CD4-positive, alpha-beta memory T cell (primary cell): ENCODE data around the gene SBDS. TPM values are rescaled to one million over a fixed set of nuclear protein-coding genes. Genes with fewer than 3 reads are reported as not detected.
"Not testable (repeated sequence)": the region's sequence is repeated elsewhere in the genome, so short reads cannot be mapped to it uniquely, and the experiment has no call there.

Experiments used
- CTCF ChIA-PET: fragments of 350-600 bp; sonication (Branson Sonifier 250); formaldehyde crosslinking; loops from one replicate; lab custom pipeline; 2021; ENCODE audit warnings: inconsistent platforms; ENCODE audit not compliant: partially characterized antibody; lab: Charles Lee
- POLR2A ChIA-PET: fragments of 350-600 bp; sonication (Branson Sonifier 250); formaldehyde crosslinking; loops from one replicate; lab custom pipeline; 2021; ENCODE audit not compliant: partially characterized antibody; lab: Charles Lee
- DNase-seq, 5 donors: peaks; one replicate each; pipeline versions ENCODE4 v3.0.0 to v3.0.0-alpha.2; 2020 to 2022; ENCODE audit warnings: mixed read lengths in 1 of 5
- H3K27ac ChIP-seq: one replicate; pipeline ENCODE4 v1.7.0; 2013; ENCODE audit warnings: low read depth, low read length
- H3K27me3 ChIP-seq: 2 replicates; pipeline ENCODE4 v1.7.0; 2013; ENCODE audit warnings: mild to moderate bottlenecking, low read length, moderate library complexity; ENCODE audit not compliant: insufficient read depth
- H3K36me3 ChIP-seq: 2 replicates; pipeline ENCODE4 v1.7.0; 2013; ENCODE audit warnings: mild to moderate bottlenecking, low read length, moderate library complexity; ENCODE audit not compliant: insufficient read depth
- H3K4me1 ChIP-seq: 2 replicates; pipeline ENCODE4 v1.7.0; 2013; ENCODE audit warnings: mild to moderate bottlenecking, low read length, moderate library complexity; ENCODE audit not compliant: insufficient read depth
- H3K4me3 ChIP-seq, 2 donors: one replicate each; pipeline ENCODE4 v1.7.0; 2013; ENCODE audit warnings: low read length in 2 of 2, mild to moderate bottlenecking in 1 of 2
- H3K9me3 ChIP-seq, 2 donors: one replicate each; pipeline ENCODE4 v1.7.0; 2013; ENCODE audit warnings: low read length in 2 of 2, control low read depth in 1 of 2; ENCODE audit not compliant: control insufficient read depth in 1 of 2
- H3K27ac Mint-ChIP-seq, 7 donors: one replicate each; pipeline ENCODE4 v1.8.0; 2020 to 2021; ENCODE audit warnings: mixed read lengths in 7 of 7, mild to moderate bottlenecking in 6 of 7, inconsistent platforms in 3 of 7, moderate library complexity in 3 of 7
- H3K27me3 Mint-ChIP-seq, 2 donors: one replicate each; pipeline ENCODE4 v1.8.0; 2020 to 2021; ENCODE audit warnings: mixed read lengths in 2 of 2
- H3K36me3 Mint-ChIP-seq, 2 donors: one replicate each; pipeline ENCODE4 v1.8.0; 2020 to 2021; ENCODE audit warnings: mixed read lengths in 2 of 2, inconsistent platforms in 1 of 2, mild to moderate bottlenecking in 1 of 2
- H3K4me1 Mint-ChIP-seq, 4 donors: one replicate each; pipeline ENCODE4 v1.8.0; 2020 to 2021; ENCODE audit warnings: mixed read lengths in 4 of 4, mild to moderate bottlenecking in 1 of 4
- H3K4me3 Mint-ChIP-seq, 8 donors: one replicate each; pipeline ENCODE4 v1.8.0; 2020 to 2021; ENCODE audit warnings: mixed read lengths in 8 of 8, mild to moderate bottlenecking in 7 of 8, moderate library complexity in 6 of 8, inconsistent platforms in 3 of 8
- H3K9me3 Mint-ChIP-seq, 8 donors: one replicate each; pipeline ENCODE4 v1.8.0; 2020 to 2021; ENCODE audit warnings: mixed read lengths in 8 of 8, mild to moderate bottlenecking in 5 of 8, inconsistent platforms in 3 of 8, moderate library complexity in 1 of 8
- intact Hi-C: fragments of 100-400 bp; cut with micrococcal nuclease; formaldehyde crosslinking; loops from one replicate; pipeline ENCODE4 v1.15.1; 2023
- polyA plus RNA-seq, 2 donors: library from polyadenylated mRNA; unstranded; fragments of 300-500 nt; fragmentation: Illumina TruSeq; gene quantifications; one replicate each; pipeline ENCODE4 v1.2.3, GENCODE V29; 2021
- total RNA-seq, 2 experiments: library from RNA; stranded (reverse); gene quantifications; one replicate each; pipeline ENCODE4 v1.2.3, GENCODE V29; 2021

SBDS gene
- total and polyA plus RNA-seq, 4 experiments from 2014 or later, result 69.7 to 127 (median 78.1) TPM

DNA sequence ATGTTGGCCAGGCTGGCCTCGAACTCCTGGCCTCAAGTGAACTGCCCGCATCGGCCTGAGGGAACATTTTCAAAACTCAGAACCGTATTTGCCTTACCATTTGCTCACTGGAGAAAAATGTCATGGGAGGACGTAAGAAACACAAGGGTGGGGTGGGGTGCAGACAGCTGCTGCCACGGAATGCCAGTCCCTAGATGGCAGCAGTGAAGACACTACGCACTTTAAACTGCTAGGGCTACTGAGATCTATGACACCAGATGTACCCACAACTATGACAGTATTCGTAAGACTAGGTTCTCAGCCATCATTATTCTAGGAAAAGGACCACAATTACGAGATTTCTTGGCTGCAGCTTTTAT lies 716 bp downstream of the SBDS start:
- peaks cover 19% of the 10 kb centered on the region for H3K36me3 ChIP-seq
- peak overlapping the region; percentile 61 to 84 for H3K4me3 ChIP-seq
- not testable (repeated sequence) for H3K9me3 Mint-ChIP-seq, H3K27me3 Mint-ChIP-seq, H3K9me3 ChIP-seq, H3K27me3 ChIP-seq
- peak overlapping the region; percentile 99 for H3K27ac ChIP-seq
- H3K4me3 Mint-ChIP-seq, result peak overlapping the region; percentile 96 to 100 (median 100)
- H3K27ac Mint-ChIP-seq, result peak overlapping the region; percentile 97 to 100 (median 100)
- CTCF ChIA-PET, result interaction anchor here (0.8 kb wide), 1 partner anchor 71 kb away, joined by 3 read pairs; no protein-coding TSS in a partner anchor
- H3K4me1 Mint-ChIP-seq, result peaks cover 16 to 46% (median 29%) of the 10 kb centered on the region in 4 donors
- peaks cover 13 to 48% of the 10 kb centered on the region in 2 donors for H3K36me3 Mint-ChIP-seq
- H3K4me1 ChIP-seq, result peaks cover 24% of the 10 kb centered on the region
- intact Hi-C loops, result loop anchor here (1.0 to 5.0 kb wide), 2 partner anchors 149 to 787 kb away; partner anchors contain the start of gene TPST1
- POLR2A ChIA-PET, result interaction anchor here (0.9 to 3.4 kb wide), 7 partner anchors 73 to 501 kb away, joined by 3 to 33 read pairs (median 10); partner anchors contain the start of gene TMEM248
- DNase-seq, result peak in 4 of 5 donors; percentile 72 to 82 (median 80)

DNA sequence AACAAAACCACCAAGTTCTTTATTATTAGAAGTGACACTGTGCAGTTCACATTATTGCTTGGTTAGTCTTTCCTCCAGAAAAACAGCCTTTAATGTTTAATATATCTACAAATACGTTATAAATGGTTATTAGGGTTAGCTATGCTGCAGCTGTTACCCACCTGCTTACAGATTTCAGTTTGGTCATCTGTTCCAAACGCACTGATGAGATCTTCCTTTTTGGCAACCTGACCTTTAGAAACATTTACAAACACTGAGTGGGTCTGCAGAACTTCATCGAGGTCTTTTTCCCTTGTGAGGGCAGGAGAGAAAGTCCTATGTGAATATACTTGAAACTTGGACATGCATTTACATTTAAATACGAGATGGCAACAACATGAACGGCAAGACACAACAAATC lies 1.3 kb downstream of the SBDS start:
- POLR2A ChIA-PET, result interaction anchor here (0.9 to 1.9 kb wide), 2 partner anchors 149 to 254 kb away, joined by 3 to 26 read pairs; no protein-coding TSS in a partner anchor
- DNase-seq, H3K9me3 Mint-ChIP-seq, H3K27me3 ChIP-seq, CTCF ChIA-PET, H3K27me3 Mint-ChIP-seq, H3K9me3 ChIP-seq: not testable (repeated sequence)
- intact Hi-C loops, result loop anchor here (1.0 kb wide), 1 partner anchor 149 kb away; no protein-coding TSS in a partner anchor
- Mint-ChIP-seq H3K36me3 (peaks cover 13 to 45% of the 10 kb centered on the region in 2 donors), H3K27ac (peak overlapping the region in 6 of 7 donors; percentile 97 to 100 (median 100)), H3K4me3 (peak overlapping the region; percentile 96 to 100 (median 100)), H3K4me1 (peaks cover 16 to 46% (median 29%) of the 10 kb centered on the region in 4 donors)
- peaks cover 19% of the 10 kb centered on the region for H3K36me3 ChIP-seq
- peak overlapping the region; percentile 99 for H3K27ac ChIP-seq
- H3K4me1 ChIP-seq, result peaks cover 24% of the 10 kb centered on the region
- peak overlapping the region in 1 of 2 donors; percentile 61 for H3K4me3 ChIP-seq

DNA sequence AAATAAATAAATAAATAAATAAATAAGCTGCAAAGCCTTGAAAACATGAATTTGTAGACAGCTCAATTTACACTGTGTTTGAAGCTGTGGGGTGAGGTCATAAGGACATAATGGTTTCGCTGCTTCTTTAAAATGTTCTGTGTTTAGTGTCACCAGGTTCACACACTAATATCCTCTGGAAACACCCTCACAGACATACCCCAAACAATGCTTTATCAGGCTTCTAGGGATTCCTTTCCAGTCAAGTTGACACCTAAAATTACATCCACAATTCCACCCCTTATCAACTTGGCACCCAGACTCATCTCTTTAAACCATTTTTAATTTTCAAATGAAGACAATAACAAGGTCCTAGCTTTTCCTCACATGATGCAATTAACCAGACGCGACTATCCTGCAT lies 5.8 kb downstream of the SBDS start:
- Histone ChIP-seq H3K36me3 (peaks cover 28% of the 10 kb centered on the region), H3K4me1 (peaks cover 21% of the 10 kb centered on the region)
- H3K4me3 ChIP-seq, H3K4me3 Mint-ChIP-seq, H3K27ac ChIP-seq, H3K9me3 ChIP-seq, H3K27ac Mint-ChIP-seq, CTCF ChIA-PET, DNase-seq, intact Hi-C loops, H3K27me3 ChIP-seq, POLR2A ChIA-PET, H3K9me3 Mint-ChIP-seq, H3K27me3 Mint-ChIP-seq: not testable (repeated sequence)
- Mint-ChIP-seq H3K36me3 (peaks cover 30 to 50% of the 10 kb centered on the region in 2 donors), H3K4me1 (peaks cover 9 to 27% (median 17%) of the 10 kb centered on the region in 4 donors)

DNA sequence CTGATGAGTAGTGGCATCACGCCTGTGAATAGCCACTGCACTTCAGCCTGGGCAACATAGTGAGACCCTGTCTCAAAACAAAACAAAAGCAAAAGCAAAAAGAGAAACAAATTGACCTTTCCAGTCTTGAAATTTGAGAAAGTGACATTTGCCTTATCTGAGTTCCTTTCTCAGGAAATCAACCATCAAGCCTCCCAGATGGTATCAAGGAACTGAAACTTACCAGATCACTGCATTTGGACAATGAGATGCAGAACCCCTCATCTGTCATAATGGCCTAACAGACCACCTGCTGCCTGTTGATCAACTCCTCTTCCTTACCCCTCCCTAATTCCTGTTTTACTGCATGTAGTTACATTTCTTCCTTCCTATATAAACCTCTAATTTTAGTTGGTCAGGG lies 15.1 kb downstream of the SBDS start:
- not testable (repeated sequence) for H3K4me1 Mint-ChIP-seq, H3K36me3 ChIP-seq

DNA sequence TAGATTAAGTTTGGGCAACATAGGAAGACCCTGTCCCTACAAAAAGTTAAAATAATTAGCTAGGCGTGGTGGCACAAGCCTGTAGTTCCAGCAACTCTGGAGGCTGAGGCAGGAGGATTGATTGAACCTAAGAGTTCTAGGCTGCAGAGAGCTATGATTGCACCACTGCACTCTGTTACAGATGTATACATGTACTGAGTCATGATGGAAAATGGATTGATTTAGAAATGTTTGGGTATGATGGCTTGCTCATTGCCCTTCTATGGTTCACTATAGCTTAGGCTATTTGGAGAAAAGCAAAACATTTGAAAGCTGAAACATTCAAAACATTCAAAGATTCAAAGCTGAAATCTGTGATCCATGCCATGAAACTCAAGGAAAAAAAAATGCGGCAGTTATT lies 16.4 kb downstream of the SBDS start:
- H3K4me3 Mint-ChIP-seq, DNase-seq, H3K27me3 Mint-ChIP-seq, H3K4me1 ChIP-seq, CTCF ChIA-PET, H3K4me1 Mint-ChIP-seq, intact Hi-C loops, H3K27ac ChIP-seq, H3K4me3 ChIP-seq, POLR2A ChIA-PET, H3K36me3 ChIP-seq, H3K27me3 ChIP-seq, H3K27ac Mint-ChIP-seq, H3K9me3 ChIP-seq: not testable (repeated sequence)
- Mint-ChIP-seq H3K9me3 (peaks cover 0 to 25% (median 20%) of the 10 kb centered on the region in 8 donors), H3K36me3 (peaks cover 7 to 11% of the 10 kb centered on the region in 2 donors)

More for the DNA sequence above, 15.1 kb downstream of the SBDS start:
- H3K4me1 ChIP-seq, H3K27me3 Mint-ChIP-seq, POLR2A ChIA-PET, H3K27ac Mint-ChIP-seq, H3K27ac ChIP-seq, H3K27me3 ChIP-seq, DNase-seq, H3K4me3 Mint-ChIP-seq, CTCF ChIA-PET, intact Hi-C loops, H3K4me3 ChIP-seq, H3K9me3 ChIP-seq: not testable (repeated sequence)
- Mint-ChIP-seq H3K9me3 (peaks cover 0 to 25% (median 20%) of the 10 kb centered on the region in 8 donors), H3K36me3 (peaks cover 7 to 11% of the 10 kb centered on the region in 2 donors)

DNA sequence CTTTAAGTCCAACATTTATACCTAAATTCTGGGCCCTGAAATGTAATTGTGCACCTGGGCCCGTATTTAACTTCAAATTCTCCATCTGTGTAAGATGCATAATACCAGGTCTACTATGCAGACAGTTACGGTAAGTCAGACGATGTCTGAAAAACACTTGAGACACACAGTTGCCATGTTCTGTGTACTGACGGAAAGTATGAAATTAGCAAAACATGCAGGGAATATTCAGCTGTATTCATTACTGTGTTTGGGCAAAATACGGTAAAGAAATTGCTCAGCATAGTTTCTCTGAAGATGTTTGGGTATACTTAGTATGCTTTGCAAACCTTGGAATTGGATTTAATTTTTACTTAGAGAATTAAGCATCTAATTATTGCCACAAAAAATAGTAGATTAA lies 17.1 kb downstream of the SBDS start:
- intact Hi-C loops, result not testable (repeated sequence)

DNA sequence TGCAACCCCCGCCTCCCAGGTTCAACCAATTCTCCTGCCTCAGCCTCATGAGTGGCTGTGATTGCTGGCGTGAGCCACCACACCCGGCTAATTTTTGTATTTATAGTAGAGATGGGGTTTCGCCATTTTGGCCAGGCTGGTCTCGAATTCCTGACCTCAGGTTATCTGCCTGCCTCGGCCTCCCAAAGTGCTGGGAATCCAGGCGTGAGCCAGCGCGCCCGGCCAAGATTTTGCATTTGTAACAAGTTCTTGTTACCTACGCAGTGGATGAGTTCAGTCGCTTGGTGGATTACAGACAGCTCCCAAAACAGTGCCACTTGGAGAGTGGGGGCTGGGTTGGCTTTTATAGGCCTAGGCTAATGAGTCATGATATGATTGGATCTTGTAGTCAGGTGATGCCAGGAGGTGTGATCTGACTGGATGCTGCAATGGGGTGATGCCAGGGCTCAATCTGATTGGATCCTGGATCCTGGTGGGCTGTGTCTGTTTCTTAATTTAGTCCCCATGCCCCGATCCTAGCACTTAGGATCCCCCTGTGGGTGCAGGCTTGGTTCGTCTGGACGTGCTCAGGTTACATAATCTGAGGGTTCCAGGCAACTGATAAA lies 20.3 kb downstream of the SBDS start:
- intact Hi-C loops, result no loop called here
- no peaks in the 10 kb centered on the region for H3K4me1 Mint-ChIP-seq
- DNase-seq, result no peak
- Histone ChIP-seq H3K27me3 (no peaks in the 10 kb centered on the region), H3K4me1 (no peaks in the 10 kb centered on the region), H3K4me3 (no peak overlapping the region), H3K36me3 (no peaks in the 10 kb centered on the region), H3K9me3 (peaks cover 0 to 4% of the 10 kb centered on the region in 2 donors), H3K27ac (no peak overlapping the region)
- no peak overlapping the region for H3K4me3 Mint-ChIP-seq
- H3K27me3 Mint-ChIP-seq, result no peaks in the 10 kb centered on the region
- POLR2A ChIA-PET, result interaction anchor here (0.6 to 0.7 kb wide), 2 partner anchors 54 to 492 kb away, joined by 3 read pairs; partner anchors contain the start of gene TMEM248
- H3K27ac Mint-ChIP-seq, result no peak overlapping the region
- CTCF ChIA-PET, result no interaction called here
- peaks cover 0 to 11% (median 9%) of the 10 kb centered on the region in 8 donors for H3K9me3 Mint-ChIP-seq
- H3K36me3 Mint-ChIP-seq, result peaks cover 4% of the 10 kb centered on the region in 2 donors

More for the DNA sequence above, 17.1 kb downstream of the SBDS start:
- H3K27me3 ChIP-seq, H3K9me3 ChIP-seq, H3K27ac Mint-ChIP-seq, H3K4me3 ChIP-seq, H3K27me3 Mint-ChIP-seq, CTCF ChIA-PET, H3K4me1 Mint-ChIP-seq, H3K4me1 ChIP-seq, H3K27ac ChIP-seq, POLR2A ChIA-PET, H3K4me3 Mint-ChIP-seq, H3K36me3 ChIP-seq, DNase-seq: not testable (repeated sequence)
- Mint-ChIP-seq H3K36me3 (peaks cover 7 to 11% of the 10 kb centered on the region in 2 donors), H3K9me3 (peaks cover 0 to 25% (median 20%) of the 10 kb centered on the region in 8 donors)
